Breast epithelium (tissue), 4 donors: ENCODE results near the gene FGF4. TPM values are rescaled to one million over a fixed set of nuclear protein-coding genes. Genes with fewer than 3 reads are reported as not detected.

Experiments used
- DNase-seq, 2 donors: peaks; one replicate each; pipeline ENCODE4 v3.0.0-alpha.2; 2019; ENCODE audit warnings: low spot score in 2 of 2
- H3K27ac ChIP-seq, 2 donors: fragments of 200-600 bp; sonication (generic) in 1 of 2; one replicate each; pipeline ENCODE4 v1.5.1; 2016 to 2019; ENCODE audit warnings: mild to moderate bottlenecking in 1 of 2
- H3K27me3 ChIP-seq, 2 donors: fragments of 200-600 bp; sonication (generic) in 1 of 2; one replicate each; pipeline versions ENCODE4 v1.5.1 to v1.6.0; 2017 to 2019; ENCODE audit warnings: control low read depth in 1 of 2, mild to moderate bottlenecking in 1 of 2
- H3K36me3 ChIP-seq: fragments of 200-600 bp; one replicate; pipeline ENCODE4 v1.5.1; 2019
- H3K4me1 ChIP-seq, 2 donors: fragments of 200-600 bp; sonication (generic); one replicate each; pipeline ENCODE4 v1.5.1; 2016 to 2019; ENCODE audit warnings: control low read depth in 1 of 2
- H3K4me3 ChIP-seq, 3 donors: fragments of 200-600 bp; sonication (generic); 1 replicate in 2 of 3; 2 replicates in 1 of 3; pipeline ENCODE4 v1.5.1; 2016 to 2019; ENCODE audit warnings: mild to moderate bottlenecking in 3 of 3, moderate library complexity in 2 of 3
- H3K9me3 ChIP-seq, 2 donors: fragments of 200-600 bp; sonication (generic) in 1 of 2; one replicate each; pipeline ENCODE4 v1.5.1; 2016 to 2019; ENCODE audit warnings: control low read depth in 1 of 2
- POLR2A ChIP-seq: fragments of 450-650 bp; IDR thresholded peaks from one replicate; pipeline ENCODE4 v1.6.1; 2016; ENCODE audit warnings: antibody characterized with exemption, mild to moderate bottlenecking, moderate library complexity
- POLR2AphosphoS5 ChIP-seq, 3 donors: sonication (generic); formaldehyde crosslinking; IDR thresholded peaks; one replicate each; pipeline ENCODE4 v1.6.1; 2017; ENCODE audit warnings: antibody characterized with exemption in 3 of 3
- intact Hi-C: fragments of 100-400 bp; cut with DNase I; formaldehyde crosslinking; loops from one replicate; pipeline ENCODE4 v1.15.1; 2023; ENCODE audit warnings: low total_unique reads
- total RNA-seq, 3 donors: library from RNA; depleted of rRNA; stranded (reverse); fragments of >200 nt; gene quantifications; one replicate each; pipeline ENCODE4 v1.1.0, GENCODE V29; 2016
- TF ChIP-seq, protein P1 (sequence below), 3 donors: fragments of 450-650 bp; IDR thresholded peaks; one replicate each; pipeline ENCODE4 v1.5.1; 2016 to 2017; ENCODE audit warnings: antibody characterized with exemption in 3 of 3, mild to moderate bottlenecking in 3 of 3, moderate library complexity in 3 of 3

The FGF4 gene
- total RNA-seq, 3 donors from 2014 or later: not detected

DNA sequence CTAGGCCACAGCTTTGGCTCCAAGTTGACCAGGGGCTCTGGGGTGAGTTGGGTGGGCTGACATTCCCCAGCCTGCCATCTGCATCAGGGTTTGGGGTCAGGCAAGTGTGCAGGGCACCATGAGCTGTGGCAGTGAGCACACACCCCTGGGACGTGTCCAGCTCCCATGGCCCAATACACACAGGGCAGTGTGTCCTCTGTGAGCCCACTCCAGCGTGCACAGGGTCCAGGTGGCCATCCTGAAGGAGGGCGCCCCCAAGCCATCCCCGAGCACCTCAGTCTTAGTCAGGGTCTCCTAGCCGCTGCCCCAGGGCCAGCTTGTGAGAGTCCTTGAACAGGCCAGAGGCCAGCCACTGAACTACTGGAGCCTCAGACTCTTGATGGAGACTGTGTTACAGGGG is 45.3 kb upstream of the FGF4 start:
- Histone ChIP-seq H3K27ac (no peak overlapping the region), H3K4me1 (no peaks in the 10 kb centered on the region), H3K27me3 (peaks cover 0 to 89% of the 10 kb centered on the region in 2 donors), H3K4me3 (no peak overlapping the region), H3K9me3 (no peaks in the 10 kb centered on the region), H3K36me3 (no peaks in the 10 kb centered on the region)
- intact Hi-C loops: no loop called here
- no peak for TF ChIP-seq POLR2A
- no peak for TF ChIP-seq POLR2AphosphoS5 (IDR thresholded peaks at IDR 0.05)
- TF ChIP-seq, protein P1, sequence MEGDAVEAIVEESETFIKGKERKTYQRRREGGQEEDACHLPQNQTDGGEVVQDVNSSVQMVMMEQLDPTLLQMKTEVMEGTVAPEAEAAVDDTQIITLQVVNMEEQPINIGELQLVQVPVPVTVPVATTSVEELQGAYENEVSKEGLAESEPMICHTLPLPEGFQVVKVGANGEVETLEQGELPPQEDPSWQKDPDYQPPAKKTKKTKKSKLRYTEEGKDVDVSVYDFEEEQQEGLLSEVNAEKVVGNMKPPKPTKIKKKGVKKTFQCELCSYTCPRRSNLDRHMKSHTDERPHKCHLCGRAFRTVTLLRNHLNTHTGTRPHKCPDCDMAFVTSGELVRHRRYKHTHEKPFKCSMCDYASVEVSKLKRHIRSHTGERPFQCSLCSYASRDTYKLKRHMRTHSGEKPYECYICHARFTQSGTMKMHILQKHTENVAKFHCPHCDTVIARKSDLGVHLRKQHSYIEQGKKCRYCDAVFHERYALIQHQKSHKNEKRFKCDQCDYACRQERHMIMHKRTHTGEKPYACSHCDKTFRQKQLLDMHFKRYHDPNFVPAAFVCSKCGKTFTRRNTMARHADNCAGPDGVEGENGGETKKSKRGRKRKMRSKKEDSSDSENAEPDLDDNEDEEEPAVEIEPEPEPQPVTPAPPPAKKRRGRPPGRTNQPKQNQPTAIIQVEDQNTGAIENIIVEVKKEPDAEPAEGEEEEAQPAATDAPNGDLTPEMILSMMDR (IDR thresholded peaks at IDR 0.05): no peak
- no peak for DNase-seq

DNA sequence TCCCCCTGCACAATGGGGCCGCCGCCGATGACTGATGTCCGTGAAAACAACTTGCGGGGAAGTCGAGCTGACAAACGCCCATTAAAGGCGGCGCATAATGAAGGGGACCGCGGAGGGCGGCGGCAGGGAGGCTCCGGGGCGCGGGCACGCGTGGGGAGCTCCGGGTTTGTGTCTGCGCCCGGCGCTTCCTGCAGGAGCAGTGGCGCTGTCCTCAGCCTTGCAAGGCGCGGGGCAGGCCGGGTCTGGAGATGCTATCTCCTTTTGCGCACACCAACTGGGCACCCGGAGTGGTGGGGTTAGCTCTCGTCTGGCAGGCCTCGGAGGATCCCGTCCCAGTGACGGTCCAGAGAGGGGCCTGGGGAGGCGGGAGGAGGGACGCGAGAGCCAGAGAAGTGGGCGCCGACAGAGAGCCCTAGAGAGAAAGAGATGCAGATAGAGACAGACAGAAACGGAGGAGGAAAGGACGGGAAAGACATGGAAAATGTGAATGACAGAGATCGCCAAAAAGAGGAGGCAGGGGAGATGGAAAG is 44.5 kb upstream of the FGF4 start:
- Histone ChIP-seq H3K36me3 (no peaks in the 10 kb centered on the region), H3K4me1 (no peaks in the 10 kb centered on the region), H3K27me3 (peaks cover 0 to 94% of the 10 kb centered on the region in 2 donors), H3K27ac (no peak overlapping the region), H3K9me3 (no peaks in the 10 kb centered on the region), H3K4me3 (no peak overlapping the region)
- DNase-seq: no peak
- intact Hi-C loops: no loop called here
- TF ChIP-seq POLR2A (no peak), POLR2AphosphoS5 (IDR thresholded peaks at IDR 0.05) (no peak)
- TF ChIP-seq, protein P1 (IDR thresholded peaks at IDR 0.05): no peak

DNA sequence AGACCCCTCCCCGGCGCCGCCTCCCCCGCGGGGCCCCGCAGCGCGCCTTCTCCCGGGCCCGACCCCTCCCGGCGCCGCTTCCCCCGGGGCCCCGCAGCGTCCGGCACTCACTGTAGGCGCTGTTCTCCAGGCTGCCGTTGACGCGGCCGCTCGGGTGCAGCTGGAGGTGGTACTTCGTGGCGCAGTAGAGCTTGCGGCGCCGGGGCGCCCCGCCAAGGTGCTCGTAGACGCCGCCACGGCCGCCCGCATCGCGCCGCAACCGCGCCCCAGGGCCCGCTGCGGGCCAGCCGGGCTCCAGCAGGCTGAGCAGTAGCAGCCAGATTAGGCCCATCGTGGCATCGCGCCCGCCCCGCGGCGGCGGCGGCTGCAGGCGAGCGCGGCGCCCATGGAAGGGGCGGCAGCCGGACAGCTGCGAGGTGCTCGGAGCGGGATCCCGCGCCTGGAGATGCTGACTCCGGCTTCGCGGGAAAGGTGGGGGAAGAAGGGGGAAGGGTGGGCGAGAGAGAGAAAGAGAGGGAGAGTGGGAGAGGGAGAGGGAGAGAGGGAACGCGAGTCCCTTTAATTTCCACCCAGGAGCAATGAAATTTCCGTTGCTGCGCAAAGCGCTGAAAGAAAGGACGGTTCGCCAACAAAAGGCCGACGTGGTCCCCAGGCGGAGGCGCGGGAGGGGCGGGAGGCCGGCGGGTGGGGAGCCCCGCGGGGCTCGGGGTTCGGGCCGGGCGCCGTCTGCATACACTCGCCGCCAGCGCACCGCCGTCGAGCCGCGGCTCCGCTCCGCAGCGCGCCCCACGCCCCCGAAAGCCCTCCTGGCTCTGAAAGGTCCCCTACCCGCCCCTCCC is 43.7 kb upstream of the FGF4 start, which contains the start of gene FGF3:
Gene FGF3, minus strand, starts transcription at position 814 of the 839 bp plus-strand sequence. Its CDS starts 483 bp downstream, at position 331.
- intact Hi-C loops: no loop called here
- no peaks in the 10 kb centered on the region for H3K9me3 ChIP-seq

DNA sequence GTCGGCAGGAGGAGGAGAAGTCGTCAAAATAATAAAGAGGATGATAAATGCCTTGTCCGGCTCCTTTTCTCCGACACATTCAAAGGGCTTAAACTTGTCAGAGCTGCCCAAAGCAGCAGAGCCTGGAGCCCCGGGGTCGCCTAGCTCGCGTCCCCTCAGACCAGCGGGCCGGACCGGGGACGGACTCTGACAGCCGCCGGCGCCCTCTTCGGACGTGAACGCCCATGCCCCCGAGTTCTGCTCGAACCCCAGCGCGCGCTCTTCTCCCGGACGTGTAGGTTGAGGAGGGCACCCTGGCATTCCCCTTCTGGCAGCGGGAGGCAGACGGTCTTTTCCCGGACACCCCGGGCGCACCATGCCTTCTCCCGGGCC is 43.1 kb upstream of the FGF4 start:
- DNase-seq: no peak
- Histone ChIP-seq H3K9me3 (no peaks in the 10 kb centered on the region), H3K36me3 (no peaks in the 10 kb centered on the region), H3K27me3 (peaks cover 0 to 90% of the 10 kb centered on the region in 2 donors), H3K27ac (no peak overlapping the region), H3K4me1 (no peaks in the 10 kb centered on the region), H3K4me3 (peak overlapping the region in 2 of 3 donors; percentile 24 to 58)
- TF ChIP-seq POLR2A (no peak), POLR2AphosphoS5 (IDR thresholded peaks at IDR 0.05) (no peak)
- TF ChIP-seq, protein P1 (IDR thresholded peaks at IDR 0.05): no peak
- intact Hi-C loops: no loop called here

More for the DNA sequence above, 43.7 kb upstream of the FGF4 start, which contains the start of gene FGF3:
- H3K27me3 ChIP-seq: peaks cover 0 to 96% of the 10 kb centered on the region in 2 donors
- DNase-seq: no peak
- TF ChIP-seq POLR2A: no peak
- TF ChIP-seq, protein P1 (IDR thresholded peaks at IDR 0.05): no peak
- no peak for TF ChIP-seq POLR2AphosphoS5 (IDR thresholded peaks at IDR 0.05)
- H3K27ac ChIP-seq: no peak within 1 kb of the TSS
- peak within 1 kb of the TSS in 2 of 3 donors; percentile 24 to 58 for H3K4me3 ChIP-seq
- no peaks in the 10 kb centered on the region for H3K4me1 ChIP-seq
- H3K36me3 ChIP-seq: no peaks in the 10 kb centered on the region
